GM12878 (cell line): ENCODE results near the gene KRT20. TPM values are rescaled to one million over a fixed set of nuclear protein-coding genes. Genes with fewer than 3 reads are reported as not detected.

Experiments used
- ATAC-seq: fragments of 200-7000 bp; cut with Tn5 transposase; 3 replicates; pipeline ENCODE4 v1.9.1; 2020; ENCODE audit warnings: mild to moderate bottlenecking, moderate library complexity
- BruUV-seq: library from RNA; stranded (reverse); fragments of 400-500 nt; replicated peaks from 2 replicates; lab custom pipeline; 2021; lab: Mats Ljungman, UMichigan
- CTCF ChIA-PET: fragments of 300-600 bp; sonication (Branson Sonifier 250); formaldehyde crosslinking; extraction: SDS; loops from one replicate; lab custom pipeline; 2021; ENCODE audit warnings: inconsistent platforms; lab: Yijun Ruan, JAX
- POLR2A ChIA-PET: fragments of 350-600 bp; formaldehyde crosslinking; extraction: SDS; loops from one replicate; lab custom pipeline; 2021; ENCODE audit warnings: inconsistent platforms; lab: Charles Lee
- RAD21 ChIA-PET: fragments of 300-600 bp; sonication (Branson Sonifier 250); formaldehyde crosslinking; loops from one replicate; lab custom pipeline; 2023; ENCODE audit warnings: antibody characterized with exemption; ENCODE audit not compliant: unreplicated experiment; lab: Charles Lee
- SMC1A ChIA-PET: fragments of 300-600 bp; sonication (Branson Sonifier 250); formaldehyde crosslinking; loops from one replicate; lab custom pipeline; 2023; ENCODE audit not compliant: unreplicated experiment, uncharacterized antibody; lab: Charles Lee
- DNase-seq: peaks from one replicate; pipeline ENCODE4 v3.0.0-alpha.2; 2011; ENCODE audit warnings: low read depth, low spot score
- FAIRE-seq: peaks from 3 replicates; lab custom pipeline; 2011; peaks lifted over from hg19 to GRCh38; lab: Jason Lieb, UNC
- H2AFZ ChIP-seq: 2 replicates; pipeline ENCODE4 v1.6.0; 2011; ENCODE audit warnings: low read depth, low read length, control low read depth; ENCODE audit not compliant: control insufficient read depth
- H3K27ac ChIP-seq: 2 replicates; pipeline ENCODE4 v1.5.1; 2011; ENCODE audit warnings: control low read depth; ENCODE audit not compliant: control insufficient read depth, insufficient read depth
- H3K27me3 ChIP-seq, 2 experiments: replicated peaks in 1 of 2; 2 replicates each; pipeline versions ENCODE4 v1.6.0 to v1.6.1; 2011; ENCODE audit warnings: low read length in 1 of 2; ENCODE audit not compliant: control insufficient read depth in 2 of 2, insufficient read depth in 2 of 2
- H3K36me3 ChIP-seq, 2 experiments: 2 replicates each; pipeline ENCODE4 v1.5.1; 2011; ENCODE audit warnings: low read length in 1 of 2; ENCODE audit not compliant: control insufficient read depth in 2 of 2, insufficient read depth in 2 of 2
- H3K4me1 ChIP-seq: 2 replicates; pipeline ENCODE4 v1.6.1; 2011; ENCODE audit warnings: mild to moderate bottlenecking, low read length, moderate library complexity, mixed read lengths; ENCODE audit not compliant: control insufficient read depth, insufficient read depth
- H3K4me2 ChIP-seq: 2 replicates; pipeline ENCODE4 v1.6.0; 2011; ENCODE audit warnings: control low read depth; ENCODE audit not compliant: control insufficient read depth, insufficient read depth
- H3K4me3 ChIP-seq: fragments of 200-600 bp; sonication (generic); 2 replicates; pipeline ENCODE4 v1.5.1; 2016
- H3K79me2 ChIP-seq: 2 replicates; pipeline ENCODE4 v1.6.0; 2011; ENCODE audit warnings: low read length; ENCODE audit not compliant: control insufficient read depth, insufficient read depth
- H3K9ac ChIP-seq: 2 replicates; pipeline ENCODE4 v1.8.0; 2011; ENCODE audit warnings: low read length, control low read depth, mixed read lengths; ENCODE audit not compliant: control insufficient read depth, insufficient read depth
- H3K9me3 ChIP-seq: replicated peaks from 3 replicates; pipeline ENCODE4 v1.5.1; 2011; ENCODE audit warnings: mild to moderate bottlenecking, low read length; ENCODE audit not compliant: control insufficient read depth, insufficient read depth
- H4K20me1 ChIP-seq: 2 replicates; pipeline ENCODE4 v1.6.0; 2011; ENCODE audit not compliant: control insufficient read depth, insufficient read depth
- IKZF2 ChIP-seq, 2 experiments: fragments of 450-650 bp; IDR thresholded peaks; 2 replicates each; pipeline ENCODE4 v1.6.1; 2017; ENCODE audit warnings: mild to moderate bottlenecking in 2 of 2, moderate library complexity in 2 of 2
- PAX5 ChIP-seq: IDR thresholded peaks from 2 replicates; pipeline ENCODE4 v1.6.1; 2011; ENCODE audit warnings: low read depth, low read length, borderline replicate concordance
- RELA ChIP-seq: fragments of 450-650 bp; IDR thresholded peaks from 2 replicates; pipeline ENCODE4 v1.8.0; 2014; ENCODE audit warnings: borderline replicate concordance; ENCODE audit not compliant: partially characterized antibody
- WGBS: methylation state at CpG from one replicate; pipeline ENCODE4 v1.1.6; 2016; ENCODE audit warnings: low lambda C conversion rate; ENCODE audit not compliant: insufficient replicate concordance, insufficient coverage; ENCODE audit errors: missing lambda C conversion rate; 5-methylcytosine and 5-hydroxymethylcytosine counted together
- in situ Hi-C: fragments of 300-500 bp; cut with MboI; formaldehyde crosslinking; loops from 9 replicates; pipeline ENCODE4 v1.14.3; 2018; ENCODE audit warnings: mixed read lengths
- intact Hi-C: fragments of 100-400 bp; cut with micrococcal nuclease; formaldehyde crosslinking; loops from one replicate; pipeline ENCODE4 v1.14.2; 2022; ENCODE audit not compliant: unreplicated experiment
- polyA plus RNA-seq, 11 experiments: library from polyadenylated mRNA; depleted of rRNA in 4 of 11; unstranded in 6 of 11; stranded (reverse) in 5 of 11; fragments of >200 nt; fragmentation: Nextera tagmentation in 4 of 11; fragmentation: Illumina TruSeq in 1 of 11; extraction: Ambion mirVana in 4 of 11; extraction: Trizol in 1 of 11; gene quantifications; 1 replicate in 1 of 11; 2 replicates in 10 of 11; pipeline versions ENCODE4 v1.2.1 to v1.2.3, GENCODE V29; 2011 to 2016; ENCODE audit warnings: inconsistent platforms in 2 of 11, missing spikeins in 2 of 11, low read depth in 1 of 11
- total RNA-seq, 4 experiments: library from RNA; depleted of rRNA in 3 of 4; stranded (reverse); fragments of >200 nt in 3 of 4; fragmentation: Illumina TruSeq in 1 of 4; extraction: Trizol in 1 of 4; gene quantifications; 2 replicates each; pipeline versions ENCODE4 v1.2.1 to v1.2.3, GENCODE V29; 2013 to 2021
- TF ChIP-seq, protein P1 (sequence below): fragments of 450-650 bp; IDR thresholded peaks from 2 replicates; pipeline ENCODE4 v1.6.1; 2018; ENCODE audit warnings: mild to moderate bottlenecking, low read depth, moderate library complexity; ENCODE audit not compliant: partially characterized antibody
- TF ChIP-seq, protein P2 (sequence below): fragments of 450-650 bp; IDR thresholded peaks from 2 replicates; pipeline ENCODE4 v1.6.1; 2016; ENCODE audit warnings: mild to moderate bottlenecking
- TF ChIP-seq, protein P3 (sequence below): fragments of 450-650 bp; IDR thresholded peaks from 2 replicates; pipeline ENCODE4 v1.6.1; 2017; ENCODE audit warnings: mild to moderate bottlenecking, moderate library complexity
- TF ChIP-seq, protein P4 (sequence below): IDR thresholded peaks from 2 replicates; pipeline ENCODE4 v1.6.1; 2012; ENCODE audit warnings: low read depth, low read length, improper control_type of control experiment

Gene KRT20
- total and polyA plus RNA-seq, 10 of the 15 experiments (the other 5 are each of a cell fraction or from before 2014, with no cell fraction given), result 0.23 TPM; not detected in 9

DNA sequence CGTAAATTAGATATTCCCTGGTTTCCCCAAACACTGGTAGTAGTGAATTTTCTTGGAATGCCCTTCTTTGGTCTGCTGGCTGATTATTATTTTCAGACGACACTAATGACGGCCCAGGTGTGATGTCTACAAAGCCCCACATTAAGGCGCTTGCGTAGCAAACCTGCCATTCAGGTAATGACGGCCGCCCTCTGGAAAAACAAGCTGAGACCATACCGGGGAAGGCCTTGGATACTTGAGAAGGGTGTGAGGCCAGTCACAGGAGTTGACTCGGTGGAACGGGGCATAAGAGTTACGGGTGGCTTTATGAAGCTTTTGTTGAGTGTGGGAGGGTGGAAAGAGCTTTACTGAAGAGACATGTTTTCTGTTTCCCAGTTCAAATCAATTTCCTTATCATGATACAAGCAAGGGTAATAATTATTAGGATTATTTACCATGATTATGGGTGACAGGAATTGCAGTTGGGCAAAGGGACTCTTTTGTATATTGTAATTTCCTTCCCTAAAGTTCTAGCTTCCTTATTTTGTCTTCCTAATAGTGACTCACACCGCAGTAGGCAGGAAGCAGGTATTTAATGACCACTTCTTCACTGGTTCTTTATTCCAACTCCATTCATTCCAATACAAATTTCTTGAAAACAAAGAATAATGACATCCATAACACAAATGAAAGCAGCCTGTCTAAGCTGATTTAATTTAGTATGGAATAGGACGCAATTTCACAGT is 27.6 kb upstream of the KRT20 start:
- RAD21 ChIA-PET, result no interaction called here
- no peak overlapping the region for H3K27ac ChIP-seq
- H3K79me2 ChIP-seq, result no peaks in the 10 kb centered on the region
- 40% methylated on average over 13 of the region's 13 CpGs for WGBS
- H4K20me1 ChIP-seq, result no peaks in the 10 kb centered on the region
- no peak overlapping the region for H3K4me2 ChIP-seq
- H3K36me3 ChIP-seq, result no peaks in the 10 kb centered on the region
- H3K4me1 ChIP-seq, result peaks cover 14% of the 10 kb centered on the region; the same call in 1 of the 2 replicates
- no TSS peak for BruUV-seq
- no peak overlapping the region for H2AFZ ChIP-seq
- CTCF ChIA-PET, result interaction anchor here (0.7 to 1.1 kb wide), 5 partner anchors 46 to 736 kb away, joined by 3 to 5 read pairs (median 4); partner anchors contain the start of gene KRT12
- no peak for DNase-seq
- no peak overlapping the region for H3K4me3 ChIP-seq
- in situ Hi-C loops, result loop anchor here (5.0 kb wide), 2 partner anchors 410 to 750 kb away; no protein-coding TSS in a partner anchor
- no peak overlapping the region for H3K9ac ChIP-seq
- intact Hi-C loops, result loop anchor here (5.0 kb wide), 2 partner anchors 585 to 735 kb away; no protein-coding TSS in a partner anchor
- SMC1A ChIA-PET, result interaction anchor here (0.6 to 1.3 kb wide), 3 partner anchors 11 to 442 kb away, joined by 3 to 4 read pairs (median 4); no protein-coding TSS in a partner anchor
- H3K27me3 ChIP-seq, result 0 out of 4 replicates have a peak, but pooled peaks cover 0 to 4% of the 10 kb centered on the region in 2 experiments
- no peak for ATAC-seq
- H3K9me3 ChIP-seq, result no peaks in the 10 kb centered on the region
- POLR2A ChIA-PET, result no interaction called here
- TF ChIP-seq RELA, result no peak
- TF ChIP-seq, protein P1, sequence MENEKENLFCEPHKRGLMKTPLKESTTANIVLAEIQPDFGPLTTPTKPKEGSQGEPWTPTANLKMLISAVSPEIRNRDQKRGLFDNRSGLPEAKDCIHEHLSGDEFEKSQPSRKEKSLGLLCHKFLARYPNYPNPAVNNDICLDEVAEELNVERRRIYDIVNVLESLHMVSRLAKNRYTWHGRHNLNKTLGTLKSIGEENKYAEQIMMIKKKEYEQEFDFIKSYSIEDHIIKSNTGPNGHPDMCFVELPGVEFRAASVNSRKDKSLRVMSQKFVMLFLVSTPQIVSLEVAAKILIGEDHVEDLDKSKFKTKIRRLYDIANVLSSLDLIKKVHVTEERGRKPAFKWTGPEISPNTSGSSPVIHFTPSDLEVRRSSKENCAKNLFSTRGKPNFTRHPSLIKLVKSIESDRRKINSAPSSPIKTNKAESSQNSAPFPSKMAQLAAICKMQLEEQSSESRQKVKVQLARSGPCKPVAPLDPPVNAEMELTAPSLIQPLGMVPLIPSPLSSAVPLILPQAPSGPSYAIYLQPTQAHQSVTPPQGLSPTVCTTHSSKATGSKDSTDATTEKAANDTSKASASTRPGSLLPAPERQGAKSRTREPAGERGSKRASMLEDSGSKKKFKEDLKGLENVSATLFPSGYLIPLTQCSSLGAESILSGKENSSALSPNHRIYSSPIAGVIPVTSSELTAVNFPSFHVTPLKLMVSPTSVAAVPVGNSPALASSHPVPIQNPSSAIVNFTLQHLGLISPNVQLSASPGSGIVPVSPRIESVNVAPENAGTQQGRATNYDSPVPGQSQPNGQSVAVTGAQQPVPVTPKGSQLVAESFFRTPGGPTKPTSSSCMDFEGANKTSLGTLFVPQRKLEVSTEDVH, result no peak
- TF ChIP-seq, protein P2, sequence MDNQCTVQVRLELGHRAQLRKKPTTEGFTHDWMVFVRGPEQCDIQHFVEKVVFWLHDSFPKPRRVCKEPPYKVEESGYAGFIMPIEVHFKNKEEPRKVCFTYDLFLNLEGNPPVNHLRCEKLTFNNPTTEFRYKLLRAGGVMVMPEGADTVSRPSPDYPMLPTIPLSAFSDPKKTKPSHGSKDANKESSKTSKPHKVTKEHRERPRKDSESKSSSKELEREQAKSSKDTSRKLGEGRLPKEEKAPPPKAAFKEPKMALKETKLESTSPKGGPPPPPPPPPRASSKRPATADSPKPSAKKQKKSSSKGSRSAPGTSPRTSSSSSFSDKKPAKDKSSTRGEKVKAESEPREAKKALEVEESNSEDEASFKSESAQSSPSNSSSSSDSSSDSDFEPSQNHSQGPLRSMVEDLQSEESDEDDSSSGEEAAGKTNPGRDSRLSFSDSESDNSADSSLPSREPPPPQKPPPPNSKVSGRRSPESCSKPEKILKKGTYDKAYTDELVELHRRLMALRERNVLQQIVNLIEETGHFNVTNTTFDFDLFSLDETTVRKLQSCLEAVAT, result no peak
- TF ChIP-seq, protein P3, sequence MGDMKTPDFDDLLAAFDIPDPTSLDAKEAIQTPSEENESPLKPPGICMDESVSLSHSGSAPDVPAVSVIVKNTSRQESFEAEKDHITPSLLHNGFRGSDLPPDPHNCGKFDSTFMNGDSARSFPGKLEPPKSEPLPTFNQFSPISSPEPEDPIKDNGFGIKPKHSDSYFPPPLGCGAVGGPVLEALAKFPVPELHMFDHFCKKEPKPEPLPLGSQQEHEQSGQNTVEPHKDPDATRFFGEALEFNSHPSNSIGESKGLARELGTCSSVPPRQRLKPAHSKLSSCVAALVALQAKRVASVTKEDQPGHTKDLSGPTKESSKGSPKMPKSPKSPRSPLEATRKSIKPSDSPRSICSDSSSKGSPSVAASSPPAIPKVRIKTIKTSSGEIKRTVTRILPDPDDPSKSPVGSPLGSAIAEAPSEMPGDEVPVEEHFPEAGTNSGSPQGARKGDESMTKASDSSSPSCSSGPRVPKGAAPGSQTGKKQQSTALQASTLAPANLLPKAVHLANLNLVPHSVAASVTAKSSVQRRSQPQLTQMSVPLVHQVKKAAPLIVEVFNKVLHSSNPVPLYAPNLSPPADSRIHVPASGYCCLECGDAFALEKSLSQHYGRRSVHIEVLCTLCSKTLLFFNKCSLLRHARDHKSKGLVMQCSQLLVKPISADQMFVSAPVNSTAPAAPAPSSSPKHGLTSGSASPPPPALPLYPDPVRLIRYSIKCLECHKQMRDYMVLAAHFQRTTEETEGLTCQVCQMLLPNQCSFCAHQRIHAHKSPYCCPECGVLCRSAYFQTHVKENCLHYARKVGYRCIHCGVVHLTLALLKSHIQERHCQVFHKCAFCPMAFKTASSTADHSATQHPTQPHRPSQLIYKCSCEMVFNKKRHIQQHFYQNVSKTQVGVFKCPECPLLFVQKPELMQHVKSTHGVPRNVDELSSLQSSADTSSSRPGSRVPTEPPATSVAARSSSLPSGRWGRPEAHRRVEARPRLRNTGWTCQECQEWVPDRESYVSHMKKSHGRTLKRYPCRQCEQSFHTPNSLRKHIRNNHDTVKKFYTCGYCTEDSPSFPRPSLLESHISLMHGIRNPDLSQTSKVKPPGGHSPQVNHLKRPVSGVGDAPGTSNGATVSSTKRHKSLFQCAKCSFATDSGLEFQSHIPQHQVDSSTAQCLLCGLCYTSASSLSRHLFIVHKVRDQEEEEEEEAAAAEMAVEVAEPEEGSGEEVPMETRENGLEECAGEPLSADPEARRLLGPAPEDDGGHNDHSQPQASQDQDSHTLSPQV, result no peak
- TF ChIP-seq PAX5, result no peak
- TF ChIP-seq, protein P4, sequence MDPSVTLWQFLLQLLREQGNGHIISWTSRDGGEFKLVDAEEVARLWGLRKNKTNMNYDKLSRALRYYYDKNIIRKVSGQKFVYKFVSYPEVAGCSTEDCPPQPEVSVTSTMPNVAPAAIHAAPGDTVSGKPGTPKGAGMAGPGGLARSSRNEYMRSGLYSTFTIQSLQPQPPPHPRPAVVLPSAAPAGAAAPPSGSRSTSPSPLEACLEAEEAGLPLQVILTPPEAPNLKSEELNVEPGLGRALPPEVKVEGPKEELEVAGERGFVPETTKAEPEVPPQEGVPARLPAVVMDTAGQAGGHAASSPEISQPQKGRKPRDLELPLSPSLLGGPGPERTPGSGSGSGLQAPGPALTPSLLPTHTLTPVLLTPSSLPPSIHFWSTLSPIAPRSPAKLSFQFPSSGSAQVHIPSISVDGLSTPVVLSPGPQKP, result no peak
- no peak for TF ChIP-seq IKZF2 (IDR thresholded peaks at IDR 0.05)
- no peak for FAIRE-seq
